ENCODE results near the gene SCN4A.
"Not testable (repeated sequence)": the region's sequence is repeated elsewhere in the genome, so short reads cannot be mapped to it uniquely, and the experiment has no call there.

The SCN4A gene

DNA sequence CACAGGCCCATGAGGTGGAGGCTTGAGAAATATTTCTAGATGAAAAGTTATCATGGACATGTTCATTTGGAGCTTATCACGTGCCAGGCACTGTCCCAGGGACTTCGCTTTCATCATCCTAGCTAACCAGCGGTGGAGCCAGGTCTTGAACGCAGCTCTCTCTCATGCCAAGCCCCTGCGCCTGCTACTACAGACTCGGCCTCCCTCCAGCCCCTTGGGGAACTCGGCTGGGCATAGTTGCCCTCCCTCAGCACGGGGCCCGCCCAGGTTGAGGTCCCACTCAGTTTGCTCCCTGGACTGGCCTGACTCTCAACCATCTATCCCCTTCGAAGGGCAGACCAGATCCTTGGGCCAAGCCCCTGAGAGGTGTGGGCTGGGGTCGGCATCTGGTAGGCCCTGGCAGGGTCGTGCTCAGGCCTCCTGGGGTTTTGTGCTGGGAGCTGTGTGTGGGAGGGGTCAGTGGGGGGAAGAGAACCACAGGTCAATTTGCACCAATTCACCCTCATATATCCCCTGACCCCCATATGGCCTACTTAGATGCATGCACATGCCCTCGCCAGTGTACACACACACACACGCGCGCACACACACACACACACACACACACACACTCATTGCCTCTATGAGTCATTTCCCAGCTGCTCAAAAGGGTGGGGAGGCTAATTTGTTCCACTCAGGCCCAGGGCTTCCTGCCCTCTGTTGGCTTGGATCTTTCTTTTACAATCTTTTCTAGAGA, 12.1 kb upstream of the SCN4A start:
- no peak for DNase-seq (ENCODE audit: low spot score)

GRCh38 chr17:63984236-63984635, 11.5 kb upstream of the SCN4A start:
- no peak for DNase-seq (ENCODE audit: low spot score)

- no peak for DNase-seq (ENCODE audit: low spot score)
These were observed 10.6 kb upstream of the SCN4A start for GRCh38 chr17:63983320-63983719.

DNA sequence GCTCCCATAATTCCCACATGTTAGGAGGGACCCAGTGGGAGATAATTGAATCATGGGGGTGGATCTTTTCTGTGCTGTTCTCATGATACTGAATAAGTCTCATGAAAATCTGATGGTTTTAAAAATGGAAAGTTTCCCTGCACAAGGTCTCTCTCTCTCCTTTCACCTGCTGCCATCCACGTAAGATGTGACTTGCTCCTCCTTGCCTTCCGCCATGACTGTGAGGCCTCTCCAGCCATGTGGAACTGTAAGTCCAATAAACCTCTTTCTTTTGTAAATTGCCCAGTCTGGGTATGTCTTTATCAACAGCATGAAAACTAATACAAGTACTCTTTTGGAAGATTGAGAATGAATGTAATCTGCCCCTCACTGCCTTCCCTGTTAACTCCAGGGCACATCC, 9.9 kb upstream of the SCN4A start:
- not testable (repeated sequence) for DNase-seq (ENCODE audit: low spot score)

GRCh38 chr17:63978272-63979200, 5.8 kb upstream of the SCN4A start:
- no peak for DNase-seq (ENCODE audit: low spot score)

- no peak for DNase-seq (ENCODE audit: low spot score)
These were observed 4.0 kb upstream of the SCN4A start for GRCh38 chr17:63976702-63977101.

- DNase-seq (ENCODE audit: low spot score): no peak
These were observed 2.9 kb upstream of the SCN4A start for GRCh38 chr17:63975541-63976092.

DNA sequence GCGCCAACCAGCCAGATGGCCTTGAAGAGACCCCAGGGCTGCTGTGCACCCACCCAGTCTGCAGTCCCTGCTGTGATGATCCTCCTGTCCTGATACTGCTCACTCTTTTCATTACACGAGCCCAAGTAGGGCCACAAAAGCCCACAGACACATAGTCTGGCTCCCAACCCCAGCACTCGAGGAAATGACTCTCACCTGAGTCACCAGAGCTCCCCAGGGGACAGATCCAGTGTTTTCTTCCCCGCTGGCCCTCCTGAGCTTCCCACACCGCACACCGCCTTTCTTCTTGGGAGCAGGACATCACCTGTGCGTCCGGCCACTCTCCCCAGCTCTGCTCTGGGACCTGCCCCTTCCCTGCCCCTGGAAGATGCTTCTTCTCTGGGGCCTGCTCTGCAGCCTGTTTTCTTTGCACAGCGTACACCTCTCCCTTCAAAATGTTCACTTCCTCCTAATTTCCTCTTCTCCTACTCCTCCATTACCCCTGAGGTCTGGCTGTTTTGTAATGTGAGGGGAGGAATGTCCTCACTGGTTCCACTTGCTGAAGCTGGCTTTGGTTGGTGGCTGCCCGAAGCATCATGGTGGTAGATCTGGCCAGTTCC, 2.0 kb upstream of the SCN4A start:
- no peak for DNase-seq (ENCODE audit: low spot score)

DNA sequence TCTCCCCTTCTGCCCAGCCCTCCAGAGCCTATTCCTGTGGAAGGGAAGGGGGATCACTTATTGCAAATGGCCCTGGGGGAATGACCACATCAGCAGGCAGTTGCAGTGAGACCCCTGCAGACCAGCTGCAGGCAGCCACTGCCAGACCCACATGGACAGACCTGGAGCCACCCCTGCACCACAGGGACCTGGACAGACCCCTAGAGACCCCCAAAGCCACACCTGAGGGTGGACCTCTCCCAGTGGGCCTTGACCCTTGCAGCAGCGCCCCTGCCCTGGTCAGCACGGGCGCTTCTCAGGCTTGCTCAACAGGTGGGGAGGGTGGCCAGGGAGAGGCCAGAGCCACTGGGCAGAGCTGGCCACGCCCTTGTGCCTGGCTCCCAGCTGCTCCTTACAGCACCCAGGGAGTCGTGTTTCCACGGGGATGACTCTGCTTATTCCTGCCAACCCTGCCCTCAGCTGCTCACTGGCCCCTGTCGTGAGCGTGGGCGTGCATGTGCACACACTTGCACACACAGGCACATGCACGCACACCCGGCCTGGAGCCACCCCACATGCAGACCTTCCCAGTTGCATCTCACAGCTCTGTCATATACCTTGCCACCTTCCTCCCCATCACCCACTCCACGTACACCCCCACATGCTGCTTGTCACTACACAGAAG, 1.3 kb upstream of the SCN4A start:
- no peak for DNase-seq (ENCODE audit: low spot score)

DNA sequence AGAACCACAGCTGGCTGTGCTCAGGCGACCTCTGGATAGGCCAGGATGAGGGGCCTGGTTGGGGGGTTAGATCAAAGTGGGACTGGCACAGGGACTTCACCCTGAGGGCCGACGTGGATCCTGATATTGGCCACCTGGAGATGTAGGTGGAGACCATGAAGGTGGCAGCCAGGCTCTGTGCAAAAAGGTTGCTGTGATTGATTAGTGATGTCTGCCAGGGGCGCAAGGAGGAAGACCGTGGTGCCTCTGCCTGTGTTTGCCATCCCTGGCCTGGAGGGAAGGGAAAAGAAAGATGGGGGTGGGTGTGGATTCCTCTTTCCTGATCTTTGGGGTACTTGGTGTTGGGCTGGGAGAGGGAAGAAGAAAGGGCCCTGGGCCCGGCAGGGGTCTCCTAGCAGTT, 529 bp upstream of the SCN4A start:
- DNase-seq (ENCODE audit: low spot score): no peak

- DNase-seq (ENCODE audit: low spot score): no peak
These were observed 3.4 kb downstream of the SCN4A start for GRCh38 chr17:63969278-63969677.

DNA sequence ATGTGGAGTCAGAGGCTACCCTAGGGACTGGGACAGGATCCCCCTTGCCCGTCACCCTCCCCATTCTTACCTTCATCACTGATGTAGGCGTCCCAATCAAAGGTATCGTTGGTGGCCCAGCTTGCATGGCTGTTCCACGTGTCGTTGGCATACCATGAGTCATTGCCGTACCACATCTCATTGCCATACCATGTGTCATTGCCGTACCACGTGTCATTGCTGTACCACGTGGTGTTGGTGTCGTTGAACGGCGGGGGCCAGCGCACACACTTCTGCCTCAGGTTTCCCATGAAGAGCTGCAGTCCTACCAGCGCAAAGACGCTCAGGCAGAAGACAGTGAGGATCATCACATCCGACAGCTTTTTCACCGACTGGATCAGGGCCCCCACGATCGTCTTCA, 4.8 kb downstream of the SCN4A start:
- DNase-seq (ENCODE audit: low spot score): no peak

- DNase-seq (ENCODE audit: low spot score): no peak
These were observed 6.0 kb downstream of the SCN4A start for GRCh38 chr17:63966646-63967264.

GRCh38 chr17:63963123-63963522, 9.6 kb downstream of the SCN4A start:
- no peak for DNase-seq (ENCODE audit: low spot score)

- no peak for DNase-seq (ENCODE audit: low spot score)
These were observed 10.4 kb downstream of the SCN4A start for GRCh38 chr17:63962298-63962744.

- DNase-seq (ENCODE audit: low spot score): peak; percentile 96
These were observed 11.1 kb downstream of the SCN4A start for GRCh38 chr17:63961355-63962212.

GRCh38 chr17:63960430-63960829, 12.3 kb downstream of the SCN4A start:
- no peak for DNase-seq (ENCODE audit: low spot score)

- no peak for DNase-seq (ENCODE audit: low spot score)
These were observed 12.7 kb downstream of the SCN4A start for GRCh38 chr17:63960006-63960405.

- no peak for DNase-seq (ENCODE audit: low spot score)
These were observed 16.3 kb downstream of the SCN4A start for GRCh38 chr17:63956296-63956920.

- no peak for DNase-seq (ENCODE audit: low spot score)
These were observed 16.9 kb downstream of the SCN4A start for GRCh38 chr17:63955791-63956190.

All from HuH-7 (cell line).